Colonic mucosa (tissue), 4 donors: Measurements from ENCODE around the gene LRRN4. TPM values are rescaled to one million over a fixed set of nuclear protein-coding genes. Genes with fewer than 3 reads are reported as not detected.

Experiments used
- DNase-seq: peaks from one replicate; pipeline ENCODE4 v3.0.0-alpha.2; 2020
- H3K27ac ChIP-seq: fragments of 200-600 bp; one replicate; pipeline ENCODE4 v1.8.0; 2021
- H3K27me3 ChIP-seq: fragments of 200-600 bp; one replicate; pipeline ENCODE4 v1.8.0; 2021
- H3K36me3 ChIP-seq: fragments of 200-600 bp; one replicate; pipeline ENCODE4 v1.8.0; 2021
- H3K4me1 ChIP-seq: fragments of 200-600 bp; one replicate; pipeline ENCODE4 v1.8.0; 2021; ENCODE audit warnings: mild to moderate bottlenecking
- H3K4me3 ChIP-seq: fragments of 200-600 bp; one replicate; pipeline ENCODE4 v1.8.0; 2021
- H3K9ac ChIP-seq, 2 donors: one replicate each; pipeline ENCODE4 v1.7.0; 2013; ENCODE audit warnings: control low read depth in 2 of 2, low read depth in 2 of 2, low read length in 2 of 2
- H3K9me3 ChIP-seq: fragments of 200-600 bp; one replicate; pipeline ENCODE4 v1.8.0; 2021
- intact Hi-C: fragments of 100-400 bp; cut with DNase I; formaldehyde crosslinking; loops from one replicate; pipeline ENCODE4 v1.14.1; 2022
- total RNA-seq, 2 donors: library from RNA; stranded (reverse); fragmentation: NEBNext Ultra II Directional in 1 of 2; extraction: Animal tissue kit (Norgen Biotek cat#: 25700) in 1 of 2; gene quantifications; one replicate each; pipeline ENCODE4 v1.2.1, GENCODE V29; 2021
- TF ChIP-seq, protein P1 (sequence below): fragments of 200-600 bp; IDR thresholded peaks from one replicate; pipeline ENCODE4 v1.8.0; 2022; ENCODE audit warnings: antibody characterized with exemption, mild to moderate bottlenecking
- donor health status: healthy.
- donor health status: DM: no; HTN: no; CAD: no.
- donor health status: DM: no; HTN: no; CAD: no.

LRRN4 gene
- total RNA-seq, 2 donors from 2014 or later = not detected

DNA sequence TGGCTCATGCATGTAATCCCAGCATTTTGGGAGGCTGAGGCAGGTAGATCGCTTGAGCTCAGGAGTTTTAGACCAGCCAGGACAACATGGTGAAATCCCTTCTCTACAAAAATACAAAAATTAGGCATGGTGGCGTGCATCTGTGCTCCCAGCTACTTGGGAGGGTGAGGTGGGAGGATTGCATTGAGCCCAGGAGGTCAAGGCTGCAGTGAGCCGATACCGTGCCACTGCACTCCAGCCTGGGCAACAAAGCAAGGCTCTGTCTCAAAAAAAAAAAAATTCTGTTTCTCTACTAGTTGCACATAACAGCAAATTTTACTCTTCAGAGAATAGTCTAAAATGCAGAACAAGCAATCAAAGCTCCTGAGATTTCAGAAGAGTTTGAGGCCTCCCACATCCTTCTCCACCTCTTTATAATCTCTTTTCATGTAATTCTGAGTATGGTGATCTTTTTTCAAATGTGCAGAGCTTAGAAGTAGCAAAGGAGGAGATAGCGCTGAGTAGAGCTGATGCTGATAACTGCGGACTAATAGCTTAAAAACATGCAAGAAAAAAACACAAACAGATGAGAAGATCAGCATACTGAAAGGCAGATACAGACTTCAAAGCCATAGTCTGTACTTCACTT lies 23.3 kb downstream of the LRRN4 start:
- no peak overlapping the region for H3K27ac ChIP-seq
- no peaks in the 10 kb centered on the region for H3K27me3 ChIP-seq
- TF ChIP-seq, protein P1, sequence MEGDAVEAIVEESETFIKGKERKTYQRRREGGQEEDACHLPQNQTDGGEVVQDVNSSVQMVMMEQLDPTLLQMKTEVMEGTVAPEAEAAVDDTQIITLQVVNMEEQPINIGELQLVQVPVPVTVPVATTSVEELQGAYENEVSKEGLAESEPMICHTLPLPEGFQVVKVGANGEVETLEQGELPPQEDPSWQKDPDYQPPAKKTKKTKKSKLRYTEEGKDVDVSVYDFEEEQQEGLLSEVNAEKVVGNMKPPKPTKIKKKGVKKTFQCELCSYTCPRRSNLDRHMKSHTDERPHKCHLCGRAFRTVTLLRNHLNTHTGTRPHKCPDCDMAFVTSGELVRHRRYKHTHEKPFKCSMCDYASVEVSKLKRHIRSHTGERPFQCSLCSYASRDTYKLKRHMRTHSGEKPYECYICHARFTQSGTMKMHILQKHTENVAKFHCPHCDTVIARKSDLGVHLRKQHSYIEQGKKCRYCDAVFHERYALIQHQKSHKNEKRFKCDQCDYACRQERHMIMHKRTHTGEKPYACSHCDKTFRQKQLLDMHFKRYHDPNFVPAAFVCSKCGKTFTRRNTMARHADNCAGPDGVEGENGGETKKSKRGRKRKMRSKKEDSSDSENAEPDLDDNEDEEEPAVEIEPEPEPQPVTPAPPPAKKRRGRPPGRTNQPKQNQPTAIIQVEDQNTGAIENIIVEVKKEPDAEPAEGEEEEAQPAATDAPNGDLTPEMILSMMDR = no peak
- H3K9ac ChIP-seq = no peak overlapping the region
- no peak for DNase-seq
- H3K9me3 ChIP-seq = no peaks in the 10 kb centered on the region
- no peaks in the 10 kb centered on the region for H3K4me1 ChIP-seq
- H3K4me3 ChIP-seq = no peak overlapping the region
- no peaks in the 10 kb centered on the region for H3K36me3 ChIP-seq
- intact Hi-C loops = no loop called here

DNA sequence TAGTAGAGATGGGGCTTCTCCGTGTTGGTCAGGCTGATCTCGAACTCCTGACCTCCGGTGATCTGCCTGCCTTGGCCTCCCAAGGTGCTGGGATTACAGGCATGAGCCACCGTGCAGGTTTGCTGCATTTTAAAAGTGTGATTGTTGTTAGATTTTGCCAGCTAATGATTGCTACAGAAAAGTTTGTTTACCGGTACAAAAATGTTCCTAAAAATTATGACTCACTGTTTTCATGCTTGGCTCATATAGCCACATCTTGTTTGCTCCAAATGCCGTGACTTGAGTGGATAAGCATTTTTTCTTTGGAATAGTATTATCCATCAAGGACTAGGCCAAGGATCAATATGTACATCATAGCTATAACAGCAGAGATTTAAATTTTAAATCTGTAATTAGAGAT lies 24.3 kb downstream of the LRRN4 start:
- no peak overlapping the region for H3K4me3 ChIP-seq
- no peak for DNase-seq
- no peaks in the 10 kb centered on the region for H3K4me1 ChIP-seq
- no peak overlapping the region for H3K27ac ChIP-seq
- intact Hi-C loops = no loop called here
- no peak overlapping the region for H3K9ac ChIP-seq
- TF ChIP-seq, protein P1 = no peak
- no peaks in the 10 kb centered on the region for H3K9me3 ChIP-seq
- H3K27me3 ChIP-seq = no peaks in the 10 kb centered on the region
- H3K36me3 ChIP-seq = peaks cover 5% of the 10 kb centered on the region

DNA sequence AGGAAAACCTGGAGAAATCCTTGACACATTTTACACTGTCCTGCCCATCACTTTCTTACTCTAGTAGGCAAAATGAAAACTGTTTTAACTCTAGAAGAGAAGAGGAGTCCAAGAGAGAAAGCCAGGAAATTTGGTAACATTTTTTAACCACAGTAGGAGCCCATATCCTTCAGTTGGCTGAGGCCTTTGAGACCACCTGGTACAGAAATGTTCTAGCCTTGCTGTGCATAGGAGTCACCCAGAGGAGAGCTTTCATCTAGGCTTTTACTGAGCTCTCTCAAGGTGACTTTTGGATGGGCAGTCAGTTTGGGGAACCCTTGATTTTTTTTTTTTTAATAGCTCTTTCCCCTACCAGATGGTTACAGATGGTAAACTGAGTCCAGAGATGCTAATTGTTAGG lies 25.0 kb downstream of the LRRN4 start:
- Histone ChIP-seq H3K27me3 (no peaks in the 10 kb centered on the region), H3K4me3 (no peak overlapping the region), H3K9ac (no peak overlapping the region), H3K27ac (no peak overlapping the region), H3K4me1 (no peaks in the 10 kb centered on the region), H3K36me3 (peaks cover 9% of the 10 kb centered on the region), H3K9me3 (no peaks in the 10 kb centered on the region)
- intact Hi-C loops = no loop called here
- TF ChIP-seq, protein P1 = no peak
- DNase-seq = no peak

DNA sequence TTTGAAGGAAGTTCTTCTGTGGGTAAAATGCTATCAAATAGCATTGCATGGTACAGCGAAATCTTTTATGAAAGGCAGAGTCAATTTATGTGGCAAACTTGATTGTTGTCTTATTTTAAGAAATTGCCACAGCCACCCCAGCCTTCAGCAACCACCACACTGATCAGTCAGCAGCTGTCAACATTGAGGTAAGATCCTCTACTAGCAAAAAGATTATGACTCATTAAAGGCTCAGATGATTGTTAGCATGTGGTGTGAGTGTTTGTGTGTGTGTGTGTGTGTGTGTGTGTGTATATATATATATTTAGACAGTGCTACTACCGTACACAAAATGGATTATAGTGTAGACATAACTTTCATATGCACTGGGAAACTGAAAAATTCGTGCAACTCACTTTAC lies 27.8 kb downstream of the LRRN4 start:
- intact Hi-C loops = no loop called here
- Histone ChIP-seq H3K36me3 (peaks cover 9% of the 10 kb centered on the region), H3K4me3 (no peak overlapping the region), H3K9ac (no peak overlapping the region), H3K27me3 (no peaks in the 10 kb centered on the region), H3K27ac (no peak overlapping the region), H3K4me1 (no peaks in the 10 kb centered on the region), H3K9me3 (no peaks in the 10 kb centered on the region)
- TF ChIP-seq, protein P1 = no peak
- no peak for DNase-seq

DNA sequence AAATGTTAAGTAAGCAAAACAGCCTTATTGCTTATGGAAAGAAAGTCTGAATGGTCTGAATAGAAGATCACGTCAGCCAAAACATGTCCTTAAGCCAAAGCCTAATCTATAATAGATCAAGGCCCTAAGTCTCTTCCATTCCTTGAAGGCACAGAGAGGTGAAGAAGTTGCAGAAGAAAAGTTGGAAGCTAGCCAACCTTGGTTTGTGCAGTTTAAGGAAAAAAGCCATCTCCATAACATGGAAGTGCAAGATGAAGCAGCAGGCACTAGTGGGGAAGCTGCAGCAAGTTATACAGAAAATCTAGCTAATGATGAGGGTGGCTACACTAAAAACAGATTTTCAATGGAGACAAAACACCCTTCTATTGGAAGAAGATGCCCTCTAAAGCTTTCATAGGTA lies 29.1 kb downstream of the LRRN4 start:
- TF ChIP-seq, protein P1 = no peak
- intact Hi-C loops = no loop called here
- H3K27ac ChIP-seq = no peak overlapping the region
- no peaks in the 10 kb centered on the region for H3K9me3 ChIP-seq
- H3K9ac ChIP-seq = no peak overlapping the region
- no peaks in the 10 kb centered on the region for H3K4me1 ChIP-seq
- no peak overlapping the region for H3K4me3 ChIP-seq
- no peak for DNase-seq
- H3K36me3 ChIP-seq = peaks cover 9% of the 10 kb centered on the region
- H3K27me3 ChIP-seq = no peaks in the 10 kb centered on the region
